GM21717 (cell line): ENCODE data around the gene FMNL2.
"Not testable (repeated sequence)": the region's sequence is repeated elsewhere in the genome, so short reads cannot be mapped to it uniquely, and the experiment has no call there.

Source experiments
- ATAC-seq: cut with Tn5 transposase; IDR thresholded peaks from one replicate; pipeline ENCODE4 v1.9.1; 2021; ENCODE audit warnings: mild to moderate bottlenecking, moderate library complexity; ENCODE audit not compliant: unreplicated experiment

Gene FMNL2

GRCh38 chr2:152513029-152513428 is 178.1 kb downstream of the FMNL2 start:
- no peak for ATAC-seq

GRCh38 chr2:152513681-152514080 is 178.7 kb downstream of the FMNL2 start:
- ATAC-seq, result no peak

- ATAC-seq, result no peak
These were observed 183.1 kb downstream of the FMNL2 start for GRCh38 chr2:152518034-152518433.

- ATAC-seq, result no peak
These were observed 183.9 kb downstream of the FMNL2 start for GRCh38 chr2:152518641-152519580.

- ATAC-seq, result no peak
These were observed 184.6 kb downstream of the FMNL2 start for GRCh38 chr2:152519581-152519952.

GRCh38 chr2:152520759-152521158 is 185.8 kb downstream of the FMNL2 start:
- no peak for ATAC-seq

- not testable (repeated sequence) for ATAC-seq
These were observed 187.5 kb downstream of the FMNL2 start for GRCh38 chr2:152522446-152522845.

GRCh38 chr2:152523091-152523490 is 188.1 kb downstream of the FMNL2 start:
- ATAC-seq, result no peak

GRCh38 chr2:152525277-152525838 is 190.4 kb downstream of the FMNL2 start:
- no peak for ATAC-seq

GRCh38 chr2:152529420-152530115 is 194.6 kb downstream of the FMNL2 start:
- ATAC-seq, result no peak

GRCh38 chr2:152532241-152532640 is 197.3 kb downstream of the FMNL2 start:
- ATAC-seq, result no peak

- no peak for ATAC-seq
These were observed 199.6 kb downstream of the FMNL2 start for GRCh38 chr2:152534460-152535135.

GRCh38 chr2:152537081-152537651 is 202.2 kb downstream of the FMNL2 start:
- ATAC-seq, result no peak

- ATAC-seq, result no peak
These were observed 204.4 kb downstream of the FMNL2 start for GRCh38 chr2:152539424-152539823.

- no peak for ATAC-seq
These were observed 206.7 kb downstream of the FMNL2 start for GRCh38 chr2:152541712-152542111.

GRCh38 chr2:152542337-152542994 is 207.5 kb downstream of the FMNL2 start:
- ATAC-seq, result no peak

GRCh38 chr2:152542995-152543481 is 208.1 kb downstream of the FMNL2 start:
- ATAC-seq, result no peak

- ATAC-seq, result no peak
These were observed 208.7 kb downstream of the FMNL2 start for GRCh38 chr2:152543717-152544116.

GRCh38 chr2:152544638-152545037 is 209.7 kb downstream of the FMNL2 start:
- no peak for ATAC-seq

- no peak for ATAC-seq
These were observed 211.4 kb downstream of the FMNL2 start for GRCh38 chr2:152546230-152546837.
